Measurements from ENCODE around the gene ANKRD34A. TPM values are rescaled to one million over a fixed set of nuclear protein-coding genes. Genes with fewer than 3 reads are reported as not detected.
A peak's percentile ranks its signal among the peaks of the same experiment; 100 is the strongest.

The ANKRD34A gene
- total and polyA plus RNA-seq, 2 of the 13 experiments (the other 11 are each of a cell fraction or from before 2014, with no cell fraction given): 0.05 to 0.07 TPM

- TF ChIP-seq ZNF432 (CRISPR knock-in tag; IDR thresholded peaks at IDR 0.05; ENCODE audit: borderline replicate concordance) (no peak), ZBTB7A (CRISPR knock-in tag; IDR thresholded peaks at IDR 0.05) (no peak), PAX8 (CRISPR knock-in tag; IDR thresholded peaks at IDR 0.05; ENCODE audit: borderline replicate concordance) (no peak), NR2F6 (IDR thresholded peaks at IDR 0.05) (no peak), NR2F6 (CRISPR knock-in tag; IDR thresholded peaks at IDR 0.05) (no peak), ZFP36 (IDR thresholded peaks at IDR 0.05; ENCODE audit: borderline replicate concordance, low read depth, low read length, partially characterized antibody) (no peak), PBX3 (CRISPR knock-in tag; IDR thresholded peaks at IDR 0.05; ENCODE audit: borderline replicate concordance) (no peak), HOMEZ (CRISPR knock-in tag; IDR thresholded peaks at IDR 0.05; ENCODE audit: low read depth) (no peak), FOXA3 (CRISPR knock-in tag; IDR thresholded peaks at IDR 0.05) (no peak), IRX3 (CRISPR knock-in tag; IDR thresholded peaks at IDR 0.05; ENCODE audit: borderline replicate concordance, low read depth) (peak; percentile 59; the same call in 1 of the 2 replicates), NFKBIZ (CRISPR knock-in tag; IDR thresholded peaks at IDR 0.05) (no peak; the same call in 1 of the 2 replicates), ZMAT5 (CRISPR knock-in tag; IDR thresholded peaks at IDR 0.05; ENCODE audit: borderline replicate concordance, low read depth) (no peak), ATF7 (IDR thresholded peaks at IDR 0.05) (no peak), ATF7 (CRISPR knock-in tag; IDR thresholded peaks at IDR 0.05) (no peak), RFXAP (CRISPR knock-in tag; IDR thresholded peaks at IDR 0.05; ENCODE audit: borderline replicate concordance) (no peak), ZNF503 (CRISPR knock-in tag; IDR thresholded peaks at IDR 0.05) (no peak), ZGPAT (CRISPR knock-in tag; IDR thresholded peaks at IDR 0.05) (no peak; the same call in 1 of the 2 replicates), CAMTA2 (CRISPR knock-in tag; IDR thresholded peaks at IDR 0.05; ENCODE audit: borderline replicate concordance) (no peak), ZBTB21 (CRISPR knock-in tag; IDR thresholded peaks at IDR 0.05) (no peak), ZNF160 (CRISPR knock-in tag; IDR thresholded peaks at IDR 0.05) (no peak; the same call in 1 of the 2 replicates), ZNF777 (CRISPR knock-in tag; IDR thresholded peaks at IDR 0.05) (peak; percentile 59; the same call in 1 of the 2 replicates), RXRB (CRISPR knock-in tag; IDR thresholded peaks at IDR 0.05; ENCODE audit: borderline replicate concordance) (no peak), NCOR1 (IDR thresholded peaks at IDR 0.05; ENCODE audit: borderline replicate concordance, low read length) (no peak), ELF1 (CRISPR knock-in tag; IDR thresholded peaks at IDR 0.05) (0 out of 2 replicates have a peak, but pooled peaks have one; percentile 25), ZNF75D (CRISPR knock-in tag; IDR thresholded peaks at IDR 0.05; ENCODE audit: borderline replicate concordance) (no peak)
These were observed 6.7 kb downstream of the ANKRD34A start, which contains the start of gene LIX1L (continued) for GRCh38 chr1:145957443-145958319.
